GM18499 (cell line): ENCODE measurements around the gene RBFOX2.
"Not testable (repeated sequence)": the region's sequence is repeated elsewhere in the genome, so short reads cannot be mapped to it uniquely, and the experiment has no call there.

ENCODE experiments used
- ATAC-seq: cut with Tn5 transposase; IDR thresholded peaks from one replicate; pipeline ENCODE4 v1.9.1; 2021; ENCODE audit warnings: moderate number of reproducible peaks; ENCODE audit not compliant: insufficient read depth, unreplicated experiment

RBFOX2 gene

GRCh38 chr22:35804421-35804820 lies 224.2 kb downstream of the RBFOX2 start:
- no peak for ATAC-seq

GRCh38 chr22:35802885-35803284 lies 225.7 kb downstream of the RBFOX2 start:
- ATAC-seq = no peak

- not testable (repeated sequence) for ATAC-seq
Measured at GRCh38 chr22:35801301-35801700, 227.3 kb downstream of the RBFOX2 start.

GRCh38 chr22:35799150-35799549 lies 229.5 kb downstream of the RBFOX2 start:
- no peak for ATAC-seq

- no peak for ATAC-seq
Measured at GRCh38 chr22:35797411-35797810, 231.2 kb downstream of the RBFOX2 start.

- no peak for ATAC-seq
Measured at GRCh38 chr22:35795476-35795875, 233.1 kb downstream of the RBFOX2 start.

GRCh38 chr22:35792506-35792905 lies 236.1 kb downstream of the RBFOX2 start:
- no peak for ATAC-seq

GRCh38 chr22:35791788-35792187 lies 236.8 kb downstream of the RBFOX2 start:
- ATAC-seq = not testable (repeated sequence)

- no peak for ATAC-seq
Measured at GRCh38 chr22:35785181-35785923, 243.3 kb downstream of the RBFOX2 start.

GRCh38 chr22:35784633-35785032 lies 244.0 kb downstream of the RBFOX2 start:
- no peak for ATAC-seq

- ATAC-seq = no peak
Measured at GRCh38 chr22:35783943-35784614, 244.5 kb downstream of the RBFOX2 start.

GRCh38 chr22:35782504-35782903 lies 246.1 kb downstream of the RBFOX2 start:
- ATAC-seq = no peak

- no peak for ATAC-seq
Measured at GRCh38 chr22:35781898-35782297, 246.7 kb downstream of the RBFOX2 start.

- ATAC-seq = no peak
Measured at GRCh38 chr22:35777335-35777975, 251.2 kb downstream of the RBFOX2 start.

GRCh38 chr22:35775339-35775738 lies 253.3 kb downstream of the RBFOX2 start:
- no peak for ATAC-seq

GRCh38 chr22:35769974-35770373 lies 258.6 kb downstream of the RBFOX2 start:
- ATAC-seq = no peak

- no peak for ATAC-seq
Measured at GRCh38 chr22:35766654-35767580, 261.7 kb downstream of the RBFOX2 start.

GRCh38 chr22:35761037-35761436 lies 267.6 kb downstream of the RBFOX2 start:
- no peak for ATAC-seq

GRCh38 chr22:35758394-35758793 lies 270.2 kb downstream of the RBFOX2 start:
- no peak for ATAC-seq

- no peak for ATAC-seq
Measured at GRCh38 chr22:35756722-35757121, 271.9 kb downstream of the RBFOX2 start.
